ENCODE measurements around the gene EIF3D.

- TF ChIP-seq, protein P1, sequence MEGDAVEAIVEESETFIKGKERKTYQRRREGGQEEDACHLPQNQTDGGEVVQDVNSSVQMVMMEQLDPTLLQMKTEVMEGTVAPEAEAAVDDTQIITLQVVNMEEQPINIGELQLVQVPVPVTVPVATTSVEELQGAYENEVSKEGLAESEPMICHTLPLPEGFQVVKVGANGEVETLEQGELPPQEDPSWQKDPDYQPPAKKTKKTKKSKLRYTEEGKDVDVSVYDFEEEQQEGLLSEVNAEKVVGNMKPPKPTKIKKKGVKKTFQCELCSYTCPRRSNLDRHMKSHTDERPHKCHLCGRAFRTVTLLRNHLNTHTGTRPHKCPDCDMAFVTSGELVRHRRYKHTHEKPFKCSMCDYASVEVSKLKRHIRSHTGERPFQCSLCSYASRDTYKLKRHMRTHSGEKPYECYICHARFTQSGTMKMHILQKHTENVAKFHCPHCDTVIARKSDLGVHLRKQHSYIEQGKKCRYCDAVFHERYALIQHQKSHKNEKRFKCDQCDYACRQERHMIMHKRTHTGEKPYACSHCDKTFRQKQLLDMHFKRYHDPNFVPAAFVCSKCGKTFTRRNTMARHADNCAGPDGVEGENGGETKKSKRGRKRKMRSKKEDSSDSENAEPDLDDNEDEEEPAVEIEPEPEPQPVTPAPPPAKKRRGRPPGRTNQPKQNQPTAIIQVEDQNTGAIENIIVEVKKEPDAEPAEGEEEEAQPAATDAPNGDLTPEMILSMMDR (IDR thresholded peaks at IDR 0.05) = no peak
- TF ChIP-seq POLR2AphosphoS5 (IDR thresholded peaks at IDR 0.05) = no peak
- no peak for TF ChIP-seq POLR2A (IDR thresholded peaks at IDR 0.05)
Observed at GRCh38 chr22:36492109-36492508, 36.9 kb downstream of the EIF3D start.
